LNCAP (cell line): Measurements from ENCODE around the gene SEC24C.

Experiments used
- CTCF ChIP-seq: fragments of 450-650 bp; IDR thresholded peaks from 2 replicates; pipeline ENCODE4 v1.5.1; 2017; ENCODE audit warnings: mild to moderate bottlenecking

The SEC24C gene

GRCh38 chr10:73763343-73763742, 19.2 kb downstream of the SEC24C start:
- TF ChIP-seq CTCF: no peak

GRCh38 chr10:73765066-73765465, 20.9 kb downstream of the SEC24C start:
- TF ChIP-seq CTCF: no peak

- TF ChIP-seq CTCF: no peak
Observed at GRCh38 chr10:73768881-73769280, 24.7 kb downstream of the SEC24C start.

GRCh38 chr10:73769396-73769795, 25.2 kb downstream of the SEC24C start:
- no peak for TF ChIP-seq CTCF

- no peak for TF ChIP-seq CTCF
Observed at GRCh38 chr10:73771722-73772280, 27.6 kb downstream of the SEC24C start.

GRCh38 chr10:73772281-73773151, 28.3 kb downstream of the SEC24C start:
- no peak for TF ChIP-seq CTCF

GRCh38 chr10:73773152-73773879, 29.1 kb downstream of the SEC24C start:
- no peak for TF ChIP-seq CTCF
